ENCODE measurements around the gene FRMPD1. TPM values are rescaled to one million over a fixed set of nuclear protein-coding genes. Genes with fewer than 3 reads are reported as not detected.

The FRMPD1 gene
- total RNA-seq, 4 donors from 2014 or later = 0.34 to 0.50 (median 0.45) TPM; not detected in 1

GRCh38 chr9:37639109-37639762 is 11.5 kb upstream of the FRMPD1 start:
- H3K27ac ChIP-seq (replicated peaks in 1 of 4) = no peak overlapping the region
- 86% methylated on average over 4 of the region's 4 CpGs for WGBS
- no peak overlapping the region for H3K4me3 ChIP-seq
- no peak for TF ChIP-seq POLR2AphosphoS5 (IDR thresholded peaks at IDR 0.05)
- no peak for TF ChIP-seq POLR2A (IDR thresholded peaks at IDR 0.05; ENCODE audit: low read depth)
- TF ChIP-seq, protein P1, sequence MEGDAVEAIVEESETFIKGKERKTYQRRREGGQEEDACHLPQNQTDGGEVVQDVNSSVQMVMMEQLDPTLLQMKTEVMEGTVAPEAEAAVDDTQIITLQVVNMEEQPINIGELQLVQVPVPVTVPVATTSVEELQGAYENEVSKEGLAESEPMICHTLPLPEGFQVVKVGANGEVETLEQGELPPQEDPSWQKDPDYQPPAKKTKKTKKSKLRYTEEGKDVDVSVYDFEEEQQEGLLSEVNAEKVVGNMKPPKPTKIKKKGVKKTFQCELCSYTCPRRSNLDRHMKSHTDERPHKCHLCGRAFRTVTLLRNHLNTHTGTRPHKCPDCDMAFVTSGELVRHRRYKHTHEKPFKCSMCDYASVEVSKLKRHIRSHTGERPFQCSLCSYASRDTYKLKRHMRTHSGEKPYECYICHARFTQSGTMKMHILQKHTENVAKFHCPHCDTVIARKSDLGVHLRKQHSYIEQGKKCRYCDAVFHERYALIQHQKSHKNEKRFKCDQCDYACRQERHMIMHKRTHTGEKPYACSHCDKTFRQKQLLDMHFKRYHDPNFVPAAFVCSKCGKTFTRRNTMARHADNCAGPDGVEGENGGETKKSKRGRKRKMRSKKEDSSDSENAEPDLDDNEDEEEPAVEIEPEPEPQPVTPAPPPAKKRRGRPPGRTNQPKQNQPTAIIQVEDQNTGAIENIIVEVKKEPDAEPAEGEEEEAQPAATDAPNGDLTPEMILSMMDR (IDR thresholded peaks at IDR 0.05) = no peak
- TF ChIP-seq EP300 (IDR thresholded peaks at IDR 0.05) = no peak
- peaks cover 0 to 26% (median 0%) of the 10 kb centered on the region in 4 donors for H3K27me3 ChIP-seq
- no peaks in the 10 kb centered on the region for H3K4me1 ChIP-seq
- intact Hi-C loops (cut with DNase I) = no loop called here
- no peaks in the 10 kb centered on the region for H3K36me3 ChIP-seq
- no peaks in the 10 kb centered on the region for H3K9me3 ChIP-seq
- DNase-seq (ENCODE audit: extremely low spot score) = no peak

- no peak overlapping the region for H3K27ac ChIP-seq (replicated peaks in 1 of 4)
- TF ChIP-seq POLR2A (IDR thresholded peaks at IDR 0.05; ENCODE audit: low read depth) (no peak), EP300 (IDR thresholded peaks at IDR 0.05) (no peak), POLR2AphosphoS5 (IDR thresholded peaks at IDR 0.05) (no peak)
- TF ChIP-seq, protein P1 (IDR thresholded peaks at IDR 0.05) = no peak
- DNase-seq (ENCODE audit: extremely low spot score) = no peak
- H3K9me3 ChIP-seq = no peaks in the 10 kb centered on the region
- no peaks in the 10 kb centered on the region for H3K4me1 ChIP-seq
- no peaks in the 10 kb centered on the region for H3K36me3 ChIP-seq
- intact Hi-C loops (cut with DNase I) = no loop called here
- no peak overlapping the region for H3K4me3 ChIP-seq
- H3K27me3 ChIP-seq = peaks cover 0 to 32% (median 0%) of the 10 kb centered on the region in 4 donors
- 78% methylated on average over 3 of the region's 3 CpGs for WGBS
Observed at GRCh38 chr9:37639841-37640240, 10.9 kb upstream of the FRMPD1 start.

GRCh38 chr9:37640246-37640645 is 10.5 kb upstream of the FRMPD1 start:
- Histone ChIP-seq H3K36me3 (no peaks in the 10 kb centered on the region), H3K4me3 (no peak overlapping the region), H3K9me3 (no peaks in the 10 kb centered on the region), H3K4me1 (no peaks in the 10 kb centered on the region), H3K27me3 (peaks cover 0 to 31% (median 0%) of the 10 kb centered on the region in 4 donors), H3K27ac (replicated peaks in 1 of 4) (no peak overlapping the region)
- TF ChIP-seq POLR2A (IDR thresholded peaks at IDR 0.05; ENCODE audit: low read depth) = no peak
- TF ChIP-seq POLR2AphosphoS5 (IDR thresholded peaks at IDR 0.05) = no peak
- TF ChIP-seq EP300 (IDR thresholded peaks at IDR 0.05) = no peak
- TF ChIP-seq, protein P1 (IDR thresholded peaks at IDR 0.05) = no peak
- intact Hi-C loops (cut with DNase I) = no loop called here
- peak; percentile 89 for DNase-seq (ENCODE audit: extremely low spot score)
- WGBS = 79% methylated on average over 3 of the region's 3 CpGs

- Histone ChIP-seq H3K36me3 (no peaks in the 10 kb centered on the region), H3K27me3 (peaks cover 0 to 20% (median 0%) of the 10 kb centered on the region in 4 donors), H3K9me3 (no peaks in the 10 kb centered on the region), H3K4me1 (no peaks in the 10 kb centered on the region), H3K27ac (replicated peaks in 1 of 4) (no peak overlapping the region), H3K4me3 (no peak overlapping the region)
- intact Hi-C loops (cut with DNase I) = no loop called here
- DNase-seq (ENCODE audit: extremely low spot score) = peak; percentile 57
- TF ChIP-seq EP300 (IDR thresholded peaks at IDR 0.05) (no peak), POLR2AphosphoS5 (IDR thresholded peaks at IDR 0.05) (no peak), POLR2A (IDR thresholded peaks at IDR 0.05; ENCODE audit: low read depth) (no peak)
- TF ChIP-seq, protein P1 (IDR thresholded peaks at IDR 0.05) = no peak
- 81% methylated on average over 3 of the region's 3 CpGs for WGBS
Observed at GRCh38 chr9:37641331-37641730, 9.4 kb upstream of the FRMPD1 start.

- Histone ChIP-seq H3K27ac (replicated peaks in 1 of 4) (no peak overlapping the region), H3K36me3 (no peaks in the 10 kb centered on the region), H3K4me1 (no peaks in the 10 kb centered on the region), H3K4me3 (no peak overlapping the region), H3K27me3 (peaks cover 0 to 14% (median 0%) of the 10 kb centered on the region in 4 donors), H3K9me3 (no peaks in the 10 kb centered on the region)
- no peak for DNase-seq (ENCODE audit: extremely low spot score)
- TF ChIP-seq, protein P1 (IDR thresholded peaks at IDR 0.05) = no peak
- TF ChIP-seq POLR2AphosphoS5 (IDR thresholded peaks at IDR 0.05) = no peak
- no peak for TF ChIP-seq EP300 (IDR thresholded peaks at IDR 0.05)
- no peak for TF ChIP-seq POLR2A (IDR thresholded peaks at IDR 0.05; ENCODE audit: low read depth)
- intact Hi-C loops (cut with DNase I) = no loop called here
Observed at GRCh38 chr9:37643214-37643613, 7.5 kb upstream of the FRMPD1 start.
